ENCODE results near the gene CCSER1.
"Not testable (repeated sequence)": the region's sequence is repeated elsewhere in the genome, so short reads cannot be mapped to it uniquely, and the experiment has no call there.

Gene CCSER1

DNA sequence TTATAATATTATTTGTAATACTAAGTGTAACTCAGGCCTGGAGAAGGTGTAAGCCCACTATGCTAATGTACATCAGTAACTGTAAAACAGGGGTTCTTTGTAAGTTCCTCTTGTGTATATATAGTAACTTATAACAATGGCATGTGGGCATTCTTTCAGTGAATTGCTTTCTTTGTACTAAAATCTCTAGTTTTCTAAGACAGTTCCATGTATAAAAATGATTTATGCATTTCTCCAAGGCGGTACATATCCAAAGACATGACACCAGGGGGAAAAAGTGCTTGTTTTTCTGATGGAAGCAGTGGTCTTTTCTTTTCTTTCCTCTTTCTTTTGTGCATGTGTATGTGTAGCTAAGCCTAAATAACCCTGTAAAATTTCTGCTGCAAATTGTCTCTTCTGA is 1474.2 kb downstream of the CCSER1 start:
- DNase-seq, result no peak
- in situ Hi-C loops (cut with MboI; ENCODE audit: low pct_unique_long_range_greater_than_20kb, low sequenced_read_pairs), result no loop called here

- in situ Hi-C loops (cut with MboI; ENCODE audit: low pct_unique_long_range_greater_than_20kb, low sequenced_read_pairs), result no loop called here
- no peak for DNase-seq
Observed at GRCh38 chr4:91611782-91612181, 1484.6 kb downstream of the CCSER1 start.

DNA sequence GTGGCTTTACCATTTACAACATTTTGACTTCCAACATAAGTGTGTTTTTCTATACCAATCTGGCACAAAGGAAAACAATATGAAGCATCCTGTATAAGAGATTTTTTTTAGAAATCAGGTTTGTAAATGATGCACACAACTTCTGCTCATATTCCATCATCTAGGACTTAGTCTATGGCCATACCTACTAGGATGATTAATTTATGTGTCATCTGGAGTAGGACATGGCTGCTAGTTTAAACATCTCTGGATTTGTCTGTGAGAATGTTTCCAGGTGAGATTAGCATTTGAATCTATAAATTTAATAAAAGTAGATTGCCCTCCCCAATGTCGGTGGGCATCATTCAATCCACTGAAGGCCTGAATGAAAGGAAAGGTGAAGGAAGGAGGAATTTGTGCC is 1493.8 kb downstream of the CCSER1 start:
- DNase-seq, result no peak
- in situ Hi-C loops (cut with MboI; ENCODE audit: low pct_unique_long_range_greater_than_20kb, low sequenced_read_pairs), result no loop called here

DNA sequence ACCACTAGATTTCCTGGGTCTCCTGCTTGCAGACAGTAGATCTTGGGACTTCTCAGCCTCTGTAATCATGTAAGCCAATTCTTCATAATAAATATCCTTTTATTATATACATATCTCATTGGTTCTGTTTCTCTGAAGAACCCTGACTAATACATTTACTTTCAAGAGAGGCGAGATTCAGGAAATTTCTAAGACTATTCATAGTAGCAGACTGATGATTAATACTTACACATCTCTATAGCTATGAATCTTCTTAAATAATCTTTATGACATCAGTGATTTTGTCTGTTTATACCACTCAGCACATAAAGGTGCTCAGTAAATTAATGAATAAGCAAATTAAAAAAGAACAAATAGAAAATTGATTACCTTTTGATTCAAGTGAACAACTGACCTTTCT is 1494.3 kb downstream of the CCSER1 start:
- DNase-seq, result no peak
- in situ Hi-C loops (cut with MboI; ENCODE audit: low pct_unique_long_range_greater_than_20kb, low sequenced_read_pairs), result no loop called here

DNA sequence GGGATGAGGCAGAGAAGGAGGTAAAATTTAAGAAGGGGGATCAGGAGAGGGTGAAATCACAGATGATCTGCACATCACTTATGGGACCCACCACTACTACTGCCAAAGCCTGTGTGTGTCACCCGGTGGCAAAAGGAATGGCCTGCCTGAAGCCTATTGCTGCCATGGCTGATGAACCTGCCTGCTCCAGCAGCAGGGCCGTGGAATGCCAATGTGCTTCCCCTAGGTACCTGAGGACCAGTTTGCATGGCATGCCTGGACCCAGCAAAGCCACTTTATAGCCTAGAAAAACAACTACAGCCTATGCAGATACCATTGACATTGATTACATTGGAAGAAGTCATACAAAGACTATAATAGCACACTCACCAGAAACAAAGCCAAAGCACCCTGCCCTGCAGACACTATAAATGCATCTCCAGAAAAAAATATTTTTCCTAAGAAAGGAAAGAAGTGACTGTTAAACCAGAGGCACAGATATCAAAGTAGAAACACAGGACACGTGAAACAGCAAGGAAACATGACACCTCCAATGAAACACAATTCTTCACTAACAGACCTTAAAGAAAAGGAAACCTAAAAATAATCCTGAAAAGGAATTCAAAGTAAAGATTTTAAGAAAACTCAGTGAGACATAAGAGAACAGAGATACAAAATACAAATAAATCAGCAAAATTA is 1495.9 kb downstream of the CCSER1 start:
- no peak for DNase-seq
- in situ Hi-C loops (cut with MboI; ENCODE audit: low pct_unique_long_range_greater_than_20kb, low sequenced_read_pairs), result no loop called here

- DNase-seq; in situ Hi-C loops (cut with MboI; ENCODE audit: low pct_unique_long_range_greater_than_20kb, low sequenced_read_pairs): not testable (repeated sequence)
Observed at GRCh38 chr4:91623603-91623967, 1496.4 kb downstream of the CCSER1 start.

GRCh38 chr4:91630054-91630453 is 1502.9 kb downstream of the CCSER1 start:
- no peak for DNase-seq
- in situ Hi-C loops (cut with MboI; ENCODE audit: low pct_unique_long_range_greater_than_20kb, low sequenced_read_pairs), result no loop called here

- in situ Hi-C loops (cut with MboI; ENCODE audit: low pct_unique_long_range_greater_than_20kb, low sequenced_read_pairs), result no loop called here
- DNase-seq, result no peak
Observed at GRCh38 chr4:91630764-91631163, 1503.6 kb downstream of the CCSER1 start.

- DNase-seq, result no peak
Observed at GRCh38 chr4:91631335-91631734, 1504.1 kb downstream of the CCSER1 start.

GRCh38 chr4:91636083-91636482 is 1508.9 kb downstream of the CCSER1 start:
- in situ Hi-C loops (cut with MboI; ENCODE audit: low pct_unique_long_range_greater_than_20kb, low sequenced_read_pairs), result no loop called here
- no peak for DNase-seq

More at GRCh38 chr4:91631335-91631734, 1504.1 kb downstream of the CCSER1 start:
- in situ Hi-C loops (cut with MboI; ENCODE audit: low pct_unique_long_range_greater_than_20kb, low sequenced_read_pairs), result no loop called here
